GM19463 (cell line): ENCODE data around the gene MOCS3.
"Not testable (repeated sequence)": the region's sequence is repeated elsewhere in the genome, so short reads cannot be mapped to it uniquely, and the experiment has no call there.

Experiments used
- ATAC-seq: cut with Tn5 transposase; IDR thresholded peaks from one replicate; pipeline ENCODE4 v1.9.1; 2021; ENCODE audit warnings: mild to moderate bottlenecking, moderate library complexity; ENCODE audit not compliant: unreplicated experiment

MOCS3 gene

DNA sequence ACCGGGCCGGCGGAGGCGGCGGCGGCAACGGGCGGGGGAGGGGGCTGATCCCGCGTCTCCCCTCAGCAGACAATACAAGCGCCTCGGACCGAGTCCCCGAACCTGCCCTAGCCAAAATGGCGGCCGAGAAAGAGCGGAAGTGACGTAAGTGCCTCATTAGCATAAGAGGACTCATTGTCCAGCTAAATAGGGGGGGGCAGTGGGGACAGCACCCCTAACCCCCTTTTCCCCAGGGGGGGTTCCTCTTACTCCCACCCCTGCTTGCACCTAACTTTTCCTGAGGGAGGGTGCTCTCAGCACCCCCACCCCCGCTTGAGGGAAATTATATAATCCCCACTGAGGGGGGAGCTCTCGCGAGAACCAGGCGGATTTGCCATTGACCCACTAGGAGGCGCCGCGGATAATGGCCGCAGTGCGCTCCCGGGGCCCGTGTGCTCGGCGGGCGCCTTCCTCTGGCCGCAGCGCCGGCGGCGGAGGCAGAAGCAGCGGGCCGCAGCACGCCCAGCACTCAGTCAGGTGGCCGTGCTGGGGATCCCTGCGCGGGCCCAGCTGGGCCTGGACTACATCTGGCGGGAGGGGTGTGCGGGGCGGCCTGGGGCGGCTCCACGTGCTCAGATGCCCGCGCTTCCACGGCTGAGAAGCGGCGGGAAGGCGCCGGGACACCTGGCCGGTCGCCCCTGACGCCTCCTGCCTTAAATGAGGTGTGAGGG is 27.2 kb upstream of the MOCS3 start, which contains the start of gene ADNP:
Gene ADNP (minus strand): TSS at position 132 of the 710 bp plus-strand sequence. CDS start 27,441 bp downstream, outside the sequence.
- peak; percentile 55 for ATAC-seq

DNA sequence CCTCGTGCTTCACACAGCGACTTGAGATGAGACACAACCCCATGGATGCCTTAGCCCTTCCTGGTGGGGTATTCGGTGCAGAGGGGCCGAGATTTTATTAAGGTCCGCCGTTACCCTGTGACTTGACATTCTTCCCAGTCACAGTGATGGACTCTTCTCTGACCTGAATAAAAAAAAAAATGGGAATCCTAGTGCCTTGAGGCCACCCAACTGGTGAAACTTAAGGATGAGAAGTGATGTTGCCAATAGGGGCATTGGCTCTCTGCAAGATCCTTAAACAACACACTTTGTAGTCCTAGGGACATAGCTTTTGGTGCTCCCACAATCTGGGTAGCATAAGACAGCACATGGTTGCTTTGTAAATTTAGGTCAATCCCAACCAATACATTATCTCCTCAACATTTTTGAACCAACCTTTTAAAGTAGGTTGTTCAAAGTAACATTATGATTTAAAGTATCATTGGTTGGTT is 26.6 kb upstream of the MOCS3 start:
- ATAC-seq: no peak

DNA sequence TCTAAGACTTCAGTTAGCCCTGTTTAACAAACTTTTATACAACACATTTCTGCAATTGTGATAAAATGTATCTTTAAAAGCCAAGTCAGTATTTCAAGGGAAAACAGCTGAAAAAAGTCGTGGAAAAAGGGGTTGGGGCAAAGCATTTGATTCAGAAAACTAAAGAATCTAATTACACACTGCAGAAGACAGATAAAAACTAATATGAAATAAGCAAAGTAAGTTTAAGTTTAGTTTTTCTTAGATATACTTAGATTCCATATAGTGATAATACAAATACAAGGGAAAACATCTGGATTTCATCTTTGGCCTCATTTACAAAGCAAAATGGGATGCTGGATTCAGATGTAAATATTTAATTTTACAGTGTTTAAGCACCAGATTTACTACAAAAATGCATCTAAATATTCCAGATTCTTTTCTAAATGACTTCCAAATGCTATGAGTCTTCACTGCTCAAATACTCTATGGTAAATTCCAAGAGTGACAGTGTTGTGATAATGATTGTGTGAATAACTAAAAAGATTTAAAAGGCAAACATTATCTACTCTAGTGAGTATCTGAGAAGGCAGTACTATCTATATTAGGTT is 25.8 kb upstream of the MOCS3 start:
- ATAC-seq: no peak

DNA sequence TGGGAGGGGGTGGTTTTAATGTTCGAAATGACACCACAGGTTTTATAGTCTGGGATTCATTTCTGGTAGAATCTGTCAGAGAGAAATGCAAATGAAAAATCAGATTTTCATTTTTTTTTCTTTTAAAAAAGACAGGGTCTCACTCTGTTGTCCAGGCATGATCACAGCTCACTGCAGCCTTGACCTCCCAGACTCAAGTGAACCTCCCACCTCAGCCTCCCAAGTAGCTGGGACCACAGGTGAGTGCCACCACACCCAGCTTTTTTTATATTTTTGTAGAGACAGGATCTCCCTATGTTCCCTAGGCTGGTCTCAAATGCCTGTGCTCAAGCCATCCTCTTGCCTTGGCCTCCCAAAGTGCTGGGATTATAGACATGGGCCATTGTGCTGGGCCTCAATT is 25.0 kb upstream of the MOCS3 start:
- ATAC-seq: no peak

DNA sequence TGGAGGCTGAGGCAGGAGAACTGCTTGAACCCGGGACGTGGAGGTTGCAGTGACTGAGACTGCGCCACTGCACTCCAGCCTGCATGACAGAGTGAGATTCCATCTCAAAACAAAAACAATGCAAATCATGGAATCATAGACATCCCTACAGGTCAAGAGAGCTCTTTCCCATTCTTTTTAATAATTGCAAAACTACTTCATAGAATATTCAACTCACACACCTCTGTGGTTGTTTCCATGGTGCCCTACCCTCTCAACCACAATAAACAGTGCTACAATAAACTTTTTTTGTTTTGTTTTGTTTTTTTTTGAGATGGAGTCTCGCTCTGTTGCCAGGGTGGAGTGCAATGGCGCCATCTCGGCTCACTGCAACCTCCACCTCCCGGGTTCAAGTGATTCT is 15.5 kb upstream of the MOCS3 start:
- ATAC-seq: no peak

DNA sequence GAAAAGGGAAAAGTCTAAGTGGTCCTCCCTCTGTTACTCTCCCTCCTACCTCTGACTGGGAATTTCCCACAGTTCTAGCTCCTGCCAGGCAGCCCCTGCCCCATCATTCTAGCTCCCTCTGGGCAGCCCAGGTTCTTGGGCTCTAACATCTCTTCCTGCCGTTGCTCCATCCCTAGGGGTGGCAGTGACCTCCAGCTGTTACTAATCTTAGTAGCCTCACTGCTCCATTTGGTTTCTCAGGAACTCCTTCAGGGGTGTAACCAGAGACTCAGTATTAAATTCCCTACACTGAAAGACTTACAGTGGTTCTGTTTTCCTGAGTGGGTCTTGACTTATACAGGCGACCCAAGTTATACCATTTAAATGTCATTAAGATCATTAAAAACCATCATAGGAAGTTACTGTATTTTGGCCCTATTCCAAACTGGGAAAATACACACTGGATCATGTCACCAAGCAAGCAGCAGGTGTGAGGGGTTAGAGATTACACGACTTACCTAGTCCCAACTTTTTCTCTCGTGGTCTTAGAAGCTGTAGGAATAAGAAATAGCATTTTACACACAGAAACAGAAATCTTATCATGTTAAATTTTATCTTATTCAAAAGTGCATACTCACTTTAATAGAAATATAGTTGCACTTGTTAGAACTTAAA is 10.4 kb upstream of the MOCS3 start:
- no peak for ATAC-seq

DNA sequence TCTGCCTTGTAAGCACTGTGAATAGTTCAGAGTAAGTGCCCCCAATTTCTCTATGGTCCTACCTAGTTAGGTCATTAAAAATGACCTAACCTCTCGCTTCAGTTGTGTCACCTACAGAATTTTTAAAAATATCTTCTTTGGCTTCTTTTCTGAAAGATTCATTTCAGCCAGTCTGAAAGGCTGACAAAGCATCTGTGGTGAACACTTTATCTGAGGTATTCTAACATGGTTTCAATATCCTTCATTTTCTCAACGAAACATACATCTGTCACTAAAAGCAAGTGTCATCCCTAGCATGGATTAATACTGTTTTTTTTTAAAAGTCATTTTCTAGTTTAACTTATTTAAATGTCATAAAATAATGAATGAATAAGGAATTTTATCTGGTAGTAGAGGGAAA is 5.4 kb upstream of the MOCS3 start:
- no peak for ATAC-seq

DNA sequence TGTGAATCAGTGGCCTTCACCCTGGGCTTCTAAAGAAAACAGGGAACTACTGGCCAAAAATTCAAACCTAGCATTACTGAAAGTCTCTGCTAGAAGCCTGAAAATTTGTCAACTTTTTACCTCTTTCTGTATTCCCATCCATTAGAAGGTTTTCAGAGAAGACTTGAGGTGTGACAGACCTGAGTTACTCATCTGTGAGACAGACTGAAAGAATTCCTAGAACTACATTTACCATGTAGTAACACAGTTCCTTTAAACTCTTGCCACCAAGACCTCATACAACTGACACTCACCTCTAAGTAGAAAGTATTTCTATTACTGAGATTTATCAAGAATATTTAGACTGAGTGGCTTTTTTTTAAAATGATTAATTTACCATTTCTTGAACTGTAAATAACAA is 4.8 kb upstream of the MOCS3 start:
- no peak for ATAC-seq

DNA sequence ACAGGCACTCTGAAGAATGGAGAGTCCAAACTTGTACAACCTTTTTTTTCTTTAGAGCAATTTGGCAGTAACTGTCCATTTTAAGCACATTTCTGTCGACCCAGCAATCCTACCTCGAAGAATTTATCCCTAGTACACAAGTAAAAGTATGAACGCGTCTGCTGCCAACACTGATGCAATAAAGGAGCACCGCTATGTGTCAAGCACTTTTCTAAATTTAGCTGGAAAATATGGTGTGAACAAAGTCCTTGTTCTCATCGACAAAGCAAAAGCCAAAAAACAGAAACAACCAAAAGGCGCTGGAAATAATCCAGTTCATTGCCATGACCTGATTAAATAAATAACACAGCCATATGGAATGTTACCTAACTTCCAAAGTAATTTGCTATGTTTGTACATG is 1.3 kb upstream of the MOCS3 start:
- ATAC-seq: no peak

DNA sequence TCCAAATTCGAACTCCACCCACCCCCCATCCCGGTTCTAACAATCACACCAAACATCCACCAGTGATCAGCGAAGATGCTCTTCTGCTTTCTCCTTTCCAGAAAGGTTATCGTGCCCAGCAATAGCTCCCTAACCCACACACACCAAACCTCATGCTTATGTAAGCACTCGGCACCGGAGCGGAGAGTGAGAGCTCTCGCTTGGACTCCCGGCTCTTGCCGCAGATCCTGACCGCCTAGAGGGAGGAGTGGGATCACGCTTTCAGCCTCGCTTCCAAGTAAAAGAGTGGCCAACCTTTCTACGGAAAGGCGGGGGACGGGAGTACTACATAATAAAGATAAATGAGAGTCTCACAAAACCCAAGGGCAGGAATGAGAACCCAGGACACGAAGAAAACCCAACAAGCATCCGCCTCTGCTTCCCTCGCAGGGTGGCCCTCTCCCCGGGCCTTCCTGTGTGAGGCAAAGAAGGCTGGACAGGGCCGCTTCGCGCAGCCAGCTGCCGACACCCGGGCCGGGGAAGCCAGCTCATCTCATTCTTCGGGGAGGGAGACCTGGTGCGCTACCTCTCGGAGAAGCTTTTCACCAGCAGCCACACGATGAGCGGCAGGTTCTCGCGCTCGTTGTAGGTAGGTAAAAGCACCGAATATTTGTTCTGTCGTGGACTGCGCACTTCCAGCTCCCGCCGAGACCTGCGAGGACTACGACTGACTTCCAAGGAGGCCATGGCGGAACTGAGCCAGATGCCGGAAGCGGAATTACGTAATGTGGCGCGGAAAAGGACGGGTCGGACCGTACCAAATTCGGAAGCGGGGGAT is 612 bp upstream of the MOCS3 start, which contains the start of gene DPM1:
Gene DPM1 (minus strand): TSS at position 735 of the 817 bp plus-strand sequence. CDS start 9 bp downstream, at position 726.
- peak; percentile 71 for ATAC-seq

DNA sequence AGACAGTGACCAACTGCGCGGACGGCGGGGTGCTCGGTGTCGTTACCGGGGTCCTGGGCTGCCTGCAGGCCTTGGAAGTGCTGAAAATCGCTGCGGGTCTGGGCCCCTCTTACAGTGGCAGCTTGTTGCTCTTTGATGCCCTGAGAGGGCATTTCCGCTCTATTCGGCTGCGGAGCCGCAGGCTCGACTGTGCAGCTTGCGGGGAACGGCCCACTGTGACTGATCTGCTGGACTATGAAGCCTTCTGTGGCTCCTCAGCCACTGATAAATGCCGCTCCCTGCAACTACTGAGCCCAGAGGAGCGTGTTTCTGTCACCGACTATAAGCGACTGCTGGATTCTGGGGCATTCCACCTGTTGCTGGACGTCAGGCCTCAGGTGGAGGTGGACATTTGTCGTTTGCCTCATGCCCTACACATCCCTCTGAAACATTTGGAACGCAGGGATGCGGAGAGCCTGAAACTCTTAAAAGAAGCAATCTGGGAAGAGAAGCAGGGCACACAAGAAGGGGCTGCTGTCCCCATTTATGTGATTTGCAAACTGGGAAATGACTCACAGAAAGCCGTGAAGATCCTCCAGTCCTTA is 1.0 kb downstream of the MOCS3 start:
- no peak for ATAC-seq

DNA sequence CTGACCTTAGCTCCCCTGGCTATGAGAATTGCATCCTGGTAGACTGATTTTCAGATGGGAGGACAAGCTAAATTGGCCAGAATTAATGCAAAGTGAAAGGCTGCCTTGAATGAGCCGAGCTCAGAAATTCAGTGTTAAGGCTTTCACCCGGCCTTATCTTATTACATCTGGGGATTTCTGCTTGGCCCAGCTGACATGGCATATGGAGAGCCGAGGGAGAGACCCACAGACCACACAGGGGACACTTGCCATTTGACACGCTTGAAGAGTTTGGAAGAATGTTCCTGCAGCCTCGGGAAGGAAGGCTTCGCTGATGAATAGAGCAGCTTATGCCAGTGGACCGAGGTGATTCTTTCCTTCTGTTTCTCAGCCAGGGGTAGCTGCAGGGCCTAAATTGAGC is 9.0 kb downstream of the MOCS3 start:
- ATAC-seq: no peak

DNA sequence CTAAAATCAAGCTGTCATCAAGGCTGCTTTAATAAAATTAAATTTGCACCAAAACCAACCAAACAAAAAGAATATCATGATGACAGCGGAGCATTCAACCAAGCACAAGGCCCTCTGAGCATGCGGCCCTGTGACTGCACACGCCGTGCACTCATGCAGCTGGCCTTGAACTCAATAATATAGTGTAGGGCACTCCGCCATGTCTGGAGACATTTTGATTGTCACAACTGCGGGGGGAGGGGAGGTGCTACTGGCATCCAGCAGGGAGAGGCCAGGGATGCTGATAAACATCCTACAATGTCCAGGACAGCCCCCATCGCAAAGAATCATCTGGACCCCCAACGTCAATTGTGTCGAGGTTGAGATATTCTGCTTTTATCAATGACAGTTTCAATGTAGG is 9.7 kb downstream of the MOCS3 start:
- ATAC-seq: no peak

DNA sequence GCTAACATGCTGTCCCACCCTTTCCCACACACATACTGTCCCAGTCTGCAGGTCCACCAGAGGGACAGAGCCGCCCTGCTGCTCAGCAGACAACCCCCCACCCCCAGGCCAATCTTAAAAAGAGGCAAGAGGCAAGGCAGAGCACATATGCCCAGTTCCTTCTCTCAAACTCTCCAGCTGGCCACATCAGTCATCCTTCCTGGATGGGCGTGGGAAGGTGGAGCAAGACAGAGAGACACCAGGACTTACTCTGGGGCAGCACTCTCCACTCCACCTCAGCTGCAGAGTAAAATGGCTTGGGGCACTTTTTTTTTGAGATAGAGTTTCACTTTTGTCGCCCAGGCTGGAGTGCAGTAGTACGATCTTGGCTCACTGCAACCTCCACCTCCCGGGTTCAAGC is 10.8 kb downstream of the MOCS3 start:
- ATAC-seq: no peak

DNA sequence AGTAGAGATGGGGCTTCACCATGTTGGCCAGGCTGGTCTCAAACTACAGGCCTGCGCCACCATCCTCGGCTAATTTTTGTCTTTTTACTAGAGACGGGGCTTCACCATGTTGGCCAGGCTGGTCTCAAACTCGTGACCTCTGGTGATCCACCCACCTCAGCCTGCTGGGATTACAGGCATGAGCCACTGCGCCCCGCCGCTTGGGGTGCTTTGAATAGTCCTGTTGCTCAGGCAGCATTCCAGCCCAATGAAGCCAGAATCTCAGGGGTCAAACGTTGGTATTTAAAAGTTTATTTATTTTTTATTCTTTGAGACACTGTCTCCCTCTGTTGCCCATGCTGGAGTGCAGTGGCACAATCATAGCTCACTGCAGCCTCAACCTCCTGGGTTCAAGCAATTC is 11.3 kb downstream of the MOCS3 start:
- no peak for ATAC-seq

DNA sequence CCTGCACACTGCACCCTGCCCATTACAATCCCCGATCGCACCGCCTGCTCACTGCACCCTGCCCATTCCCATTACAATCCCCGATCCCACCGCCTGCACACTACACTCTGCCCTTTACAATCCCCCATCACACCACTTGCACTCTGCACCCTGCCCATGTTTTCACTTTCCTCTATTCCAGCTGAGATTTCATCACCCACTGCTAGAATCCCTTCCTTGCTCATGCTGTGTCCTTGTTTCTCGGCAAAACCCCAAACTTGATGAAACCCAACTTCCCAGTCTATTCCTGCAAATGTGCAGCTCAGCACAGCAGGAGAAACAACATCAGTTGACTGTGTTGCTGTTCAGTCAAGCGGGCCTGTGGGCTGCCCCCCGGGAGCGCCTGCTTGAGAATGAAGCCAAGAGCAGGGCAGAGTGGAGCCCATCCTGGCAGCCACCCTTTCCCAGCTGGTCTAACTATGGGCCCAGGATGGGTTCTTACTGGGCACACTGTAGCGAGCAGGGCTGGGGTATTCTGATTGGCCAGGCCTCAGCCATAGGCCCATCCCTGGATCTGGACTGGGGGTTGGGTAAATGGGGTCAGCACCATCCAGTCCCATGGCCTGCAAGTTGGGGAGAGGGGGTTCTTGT is 17.2 kb downstream of the MOCS3 start:
- no peak for ATAC-seq

DNA sequence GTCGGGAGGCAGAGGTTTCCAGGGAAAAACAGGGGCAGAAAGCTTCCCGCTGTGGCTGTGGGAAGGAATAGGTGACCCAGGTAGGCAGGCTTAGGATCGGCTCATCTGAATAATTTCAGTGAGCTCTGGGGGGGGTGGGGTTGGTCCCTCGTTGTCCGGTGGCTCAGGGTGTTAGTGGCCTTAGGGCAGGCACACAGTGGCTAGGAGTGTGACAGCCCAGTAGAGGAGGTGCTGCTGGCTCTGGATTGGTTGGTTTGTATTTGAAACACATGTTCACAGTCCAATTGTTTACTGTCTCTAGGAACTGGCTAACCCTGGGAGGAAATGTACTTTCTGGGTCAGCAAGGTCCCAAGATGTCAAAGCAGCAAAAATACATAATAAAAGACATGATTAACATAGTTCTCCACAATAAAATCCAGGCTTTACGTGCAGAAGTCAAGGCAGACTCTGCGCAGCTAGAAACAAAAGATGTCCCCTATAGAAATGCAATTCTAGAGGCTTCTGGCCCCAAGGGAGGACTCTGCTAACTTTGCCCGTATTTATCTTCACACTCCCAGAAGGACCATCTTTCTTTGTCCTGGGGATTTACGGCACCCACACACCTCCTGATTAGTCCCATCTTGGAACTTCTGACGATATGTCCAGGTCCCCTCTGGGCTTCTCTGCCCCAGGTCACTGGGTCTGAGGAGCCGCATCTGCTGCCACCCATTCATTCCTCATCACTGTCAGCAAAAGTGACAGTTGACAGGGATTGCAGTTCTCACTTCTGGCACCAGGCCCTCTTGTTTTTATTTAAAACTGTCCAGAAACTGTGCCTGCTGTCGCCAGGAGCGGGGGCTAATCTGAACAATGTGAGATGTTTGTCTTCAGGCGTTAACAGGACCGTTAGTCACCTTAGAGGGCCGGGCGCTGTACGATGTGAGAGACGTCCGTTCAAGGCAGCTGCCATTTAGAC is 18.7 kb downstream of the MOCS3 start:
- ATAC-seq: no peak

DNA sequence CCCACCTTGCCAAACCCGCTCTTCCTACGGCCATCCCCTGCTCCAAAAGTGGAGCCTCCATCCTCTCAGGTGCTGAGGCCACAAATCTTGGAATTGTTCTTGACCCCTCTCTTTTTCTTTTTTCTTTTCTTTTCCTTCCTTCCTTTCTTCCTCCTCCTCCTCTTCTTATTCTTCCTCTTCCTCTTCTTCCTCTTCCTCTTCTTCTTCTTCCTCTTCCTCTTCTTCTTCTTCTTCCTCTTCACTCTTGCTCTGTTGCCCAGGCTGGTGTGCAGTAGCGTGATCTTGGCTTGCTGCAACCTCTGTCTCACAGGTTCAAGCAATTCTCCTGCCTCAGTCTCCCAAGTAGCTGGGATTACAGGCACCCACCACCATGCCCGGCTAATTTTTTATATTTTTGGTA is 19.9 kb downstream of the MOCS3 start:
- not testable (repeated sequence) for ATAC-seq

DNA sequence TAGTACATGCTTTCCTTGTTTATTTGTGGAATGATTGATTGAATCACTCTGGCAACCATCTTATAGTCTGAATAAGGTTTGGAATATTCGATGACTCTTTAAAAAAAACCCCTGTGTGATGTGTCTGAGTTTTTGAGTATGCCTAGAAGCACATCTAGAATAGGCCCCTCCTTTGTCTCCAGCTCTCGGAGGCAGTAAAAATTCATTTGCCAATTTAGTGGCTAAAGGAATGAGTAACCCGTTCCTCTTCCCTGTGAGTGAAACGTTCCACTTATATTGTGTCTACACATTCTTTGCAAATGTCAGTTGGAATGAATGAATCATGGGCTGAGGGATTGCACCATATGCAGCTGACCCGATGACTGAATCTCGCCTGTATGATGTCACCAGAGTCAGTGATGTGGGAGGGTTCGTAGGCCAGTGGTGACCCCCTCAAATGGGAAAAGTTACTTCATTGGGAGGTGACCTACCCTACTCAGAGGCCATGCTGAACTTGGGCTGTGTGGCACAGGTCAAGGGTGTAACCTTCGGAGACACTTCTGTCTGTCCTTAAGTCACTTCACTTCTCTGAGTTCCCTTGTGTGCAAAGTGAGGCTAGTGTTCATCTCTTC is 21.6 kb downstream of the MOCS3 start:
- no peak for ATAC-seq
